ENCODE results near the gene EFNB1.
A peak's percentile ranks its signal among the peaks of the same experiment; 100 is the strongest.

Gene EFNB1

GRCh38 chrX:68827848-68828624, 785 bp upstream of the EFNB1 start:
- DNase-seq = peak; percentile 84

- peak; percentile 52 for DNase-seq
Observed at GRCh38 chrX:68829582-68830418, 979 bp downstream of the EFNB1 start.

- no peak for DNase-seq
Observed at GRCh38 chrX:68830419-68831404, 1.9 kb downstream of the EFNB1 start.

- DNase-seq = no peak
Observed at GRCh38 chrX:68831405-68832100, 2.7 kb downstream of the EFNB1 start.

GRCh38 chrX:68832101-68832416, 3.2 kb downstream of the EFNB1 start:
- peak; percentile 32 for DNase-seq

GRCh38 chrX:68832516-68833447, 4.0 kb downstream of the EFNB1 start:
- no peak for DNase-seq

- no peak for DNase-seq
Observed at GRCh38 chrX:68833448-68833805, 4.6 kb downstream of the EFNB1 start.

GRCh38 chrX:68833855-68834331, 5.1 kb downstream of the EFNB1 start:
- DNase-seq = peak; percentile 11

GRCh38 chrX:68834371-68835103, 5.7 kb downstream of the EFNB1 start:
- no peak for DNase-seq

GRCh38 chrX:68835104-68835442, 6.3 kb downstream of the EFNB1 start:
- no peak for DNase-seq

GRCh38 chrX:68835468-68835867, 6.6 kb downstream of the EFNB1 start:
- DNase-seq = no peak

- DNase-seq = no peak
Observed at GRCh38 chrX:68837119-68837518, 8.3 kb downstream of the EFNB1 start.

- DNase-seq = no peak
Observed at GRCh38 chrX:68838571-68838910, 9.7 kb downstream of the EFNB1 start.

- no peak for DNase-seq
Observed at GRCh38 chrX:68839771-68840170, 10.9 kb downstream of the EFNB1 start.

- no peak for DNase-seq
Observed at GRCh38 chrX:68840256-68840655, 11.4 kb downstream of the EFNB1 start.

GRCh38 chrX:68841251-68842049, 12.6 kb downstream of the EFNB1 start:
- DNase-seq = peak; percentile 40

- no peak for DNase-seq
Observed at GRCh38 chrX:68842351-68842750, 13.5 kb downstream of the EFNB1 start.

- DNase-seq = no peak
Observed at GRCh38 chrX:68842781-68843581, 14.2 kb downstream of the EFNB1 start.

- no peak for DNase-seq
Observed at GRCh38 chrX:68843992-68844391, 15.2 kb downstream of the EFNB1 start.
